Stimulated activated CD4-positive, alpha-beta T cell treated with anti-CD3 and anti-CD28 coated beads, Interleukin-4, amount 100 ng/mL, for 24 hours (primary cell): Measurements from ENCODE around the gene NME8.

Experiments
- DNase-seq: peaks from one replicate; pipeline ENCODE4 v3.0.0-alpha.2; 2020

The NME8 gene

DNA sequence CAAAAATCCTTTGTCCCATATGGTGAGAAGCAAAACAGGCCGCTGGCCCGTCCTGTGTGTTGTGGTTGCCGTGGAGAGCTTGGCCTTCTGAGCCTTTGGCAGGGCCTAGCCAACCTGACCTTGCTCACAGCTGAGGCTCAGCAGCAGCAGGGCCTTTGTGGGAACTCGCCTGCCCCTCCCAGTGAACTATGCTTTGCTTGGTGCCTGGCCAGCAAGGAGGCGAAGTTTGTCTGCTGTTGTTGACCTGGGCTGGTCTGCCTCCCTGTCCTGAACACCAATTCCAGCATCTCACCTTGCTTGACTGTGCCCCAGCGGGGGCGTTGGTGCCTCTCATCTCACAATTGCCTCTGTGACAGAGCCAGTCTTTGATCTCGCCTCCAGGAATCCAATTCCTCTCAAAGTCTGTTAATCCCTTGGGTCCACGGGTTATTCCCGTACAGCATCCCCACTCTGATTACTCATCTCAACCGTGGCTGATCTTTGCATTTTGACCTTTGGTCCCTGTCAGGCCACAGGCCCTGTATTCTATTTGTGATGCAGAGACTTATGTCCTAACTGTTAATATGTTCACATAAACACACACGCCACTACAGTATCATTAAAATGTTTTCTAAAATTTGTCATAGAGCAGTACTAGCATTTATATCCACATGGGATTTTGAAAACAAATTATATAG lies 94.7 kb downstream of the NME8 start:
- no peak for DNase-seq

DNA sequence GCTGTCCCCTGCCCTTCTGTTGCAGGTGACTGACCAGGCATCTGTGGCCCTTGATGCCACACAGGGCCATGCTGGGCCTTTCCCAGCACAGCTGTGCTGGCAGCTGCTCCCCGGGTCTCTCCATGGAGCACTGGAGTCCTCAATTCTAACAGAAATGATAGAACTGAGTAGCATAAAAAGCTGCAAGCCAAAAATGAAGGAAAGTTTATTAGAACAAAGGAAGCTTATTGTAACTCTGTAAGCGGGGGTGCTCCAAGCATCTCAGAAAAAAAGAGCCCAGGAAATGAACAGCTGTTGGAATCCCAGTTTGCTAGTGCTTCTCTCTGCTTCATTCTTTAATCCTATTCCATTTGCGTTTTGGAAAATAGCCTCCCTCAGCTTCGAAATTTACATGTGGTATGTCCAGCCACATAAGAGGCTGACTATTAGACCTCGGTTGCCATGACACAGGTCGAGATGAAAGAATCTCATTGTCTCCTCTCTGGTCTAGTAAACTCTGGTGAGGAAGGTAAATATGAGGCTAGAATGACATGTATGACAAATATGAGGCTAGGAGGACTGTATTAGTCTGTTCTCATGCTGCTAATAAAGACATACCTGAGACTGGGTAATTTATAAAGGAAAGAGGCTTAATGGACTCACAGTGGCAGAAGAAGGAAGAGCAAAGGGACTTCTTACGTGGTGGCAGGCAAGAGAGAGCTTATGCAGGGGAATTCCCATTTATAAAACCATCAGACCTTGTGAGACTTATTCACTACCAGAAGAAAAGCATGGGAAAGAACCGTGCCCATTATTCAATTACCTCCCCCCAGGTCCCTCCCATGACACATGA lies 95.7 kb downstream of the NME8 start:
- no peak for DNase-seq

DNA sequence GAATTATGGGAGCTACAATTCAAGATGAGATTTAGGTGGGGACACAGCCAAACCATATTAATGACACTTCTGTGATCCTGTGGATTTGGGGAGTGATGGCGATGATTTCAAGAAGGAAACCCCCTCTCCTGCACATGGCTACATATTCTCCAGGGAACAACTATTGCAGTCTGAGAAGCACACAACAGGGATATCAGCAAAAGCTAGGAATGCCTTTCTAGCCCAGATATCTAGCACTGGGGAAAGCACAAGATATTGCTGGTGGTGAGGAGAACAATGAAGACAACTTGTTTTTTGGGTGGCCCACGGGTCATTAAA lies 96.3 kb downstream of the NME8 start:
- no peak for DNase-seq

DNA sequence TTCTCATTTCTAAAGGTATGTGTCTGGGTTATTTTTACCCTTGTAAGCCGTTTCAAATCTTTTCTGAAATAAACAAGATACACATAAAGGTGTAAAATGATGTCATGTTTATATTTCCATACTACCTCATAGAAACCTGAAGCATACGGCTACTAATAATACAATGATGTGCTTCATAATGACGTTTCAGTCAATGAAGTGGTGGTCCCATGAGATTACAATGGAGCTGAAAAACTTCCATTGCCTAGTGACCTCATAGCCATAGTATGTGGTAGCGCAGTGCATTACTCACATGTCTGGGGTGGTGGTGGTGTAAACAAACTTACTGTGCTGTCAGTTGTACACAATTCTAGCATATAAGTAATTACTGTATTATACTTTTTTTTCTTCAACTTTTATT lies 96.9 kb downstream of the NME8 start:
- DNase-seq: no peak

DNA sequence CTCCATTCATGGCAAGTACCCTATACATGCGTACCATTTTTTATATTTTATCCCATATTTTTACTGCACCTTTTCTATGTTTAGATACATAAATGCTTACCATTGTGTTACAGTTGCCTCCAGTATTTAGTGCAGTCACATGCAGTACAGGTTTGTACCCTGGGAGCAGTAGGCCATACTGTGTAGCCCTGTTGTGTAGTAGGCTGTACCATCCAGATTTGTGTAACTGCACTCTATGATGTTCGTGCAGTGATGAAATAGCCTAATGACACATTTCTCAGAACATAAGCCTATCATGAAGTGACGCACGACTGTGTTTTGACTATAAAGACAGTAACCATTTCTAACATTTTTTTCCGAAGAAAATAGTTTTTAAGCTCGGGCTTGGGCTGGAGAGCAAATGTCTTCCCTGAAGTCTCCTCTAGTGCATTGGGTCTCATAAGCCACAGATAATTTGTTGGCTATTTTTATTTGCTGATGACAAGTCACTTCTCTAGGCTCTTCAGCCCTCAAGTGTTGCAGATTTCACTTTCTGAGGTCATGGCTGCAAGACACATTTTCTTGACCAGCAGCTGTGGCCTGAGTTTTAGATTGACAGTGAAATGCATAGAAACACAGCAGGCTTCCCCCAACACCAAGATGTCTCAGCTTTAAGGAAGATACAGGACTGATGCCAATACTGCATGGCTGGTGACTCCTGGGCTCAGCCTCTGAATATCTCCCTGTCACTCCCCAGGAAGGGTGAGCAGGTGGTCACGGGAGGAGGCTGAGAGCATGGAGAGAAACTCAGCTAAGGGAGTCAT lies 98.9 kb downstream of the NME8 start:
- DNase-seq: no peak

DNA sequence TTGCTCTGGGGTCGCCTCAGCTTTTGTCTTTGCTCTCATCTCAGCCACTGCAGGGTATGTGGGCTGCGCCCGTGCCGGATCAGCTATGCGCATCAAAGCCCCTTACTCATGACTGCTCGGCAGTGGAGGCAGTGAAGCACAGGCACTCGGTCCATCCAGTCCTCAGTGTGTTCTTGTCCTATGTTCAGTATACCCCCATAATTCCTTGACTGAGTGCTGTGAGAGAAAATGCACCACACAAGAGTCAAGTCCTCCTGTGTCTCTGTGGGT lies 99.5 kb downstream of the NME8 start:
- DNase-seq: no peak
